Measurements from ENCODE around the gene SLC4A7. TPM values are rescaled to one million over a fixed set of nuclear protein-coding genes. Genes with fewer than 3 reads are reported as not detected.
"Not testable (repeated sequence)": the region's sequence is repeated elsewhere in the genome, so short reads cannot be mapped to it uniquely, and the experiment has no call there.

The SLC4A7 gene
- polyA plus RNA-seq, 12 donors = 11.5 to 22.3 (median 16.2) TPM; not detected in 1

GRCh38 chr3:27360113-27361078, 123.8 kb downstream of the SLC4A7 start:
- DNase-seq = no peak

DNA sequence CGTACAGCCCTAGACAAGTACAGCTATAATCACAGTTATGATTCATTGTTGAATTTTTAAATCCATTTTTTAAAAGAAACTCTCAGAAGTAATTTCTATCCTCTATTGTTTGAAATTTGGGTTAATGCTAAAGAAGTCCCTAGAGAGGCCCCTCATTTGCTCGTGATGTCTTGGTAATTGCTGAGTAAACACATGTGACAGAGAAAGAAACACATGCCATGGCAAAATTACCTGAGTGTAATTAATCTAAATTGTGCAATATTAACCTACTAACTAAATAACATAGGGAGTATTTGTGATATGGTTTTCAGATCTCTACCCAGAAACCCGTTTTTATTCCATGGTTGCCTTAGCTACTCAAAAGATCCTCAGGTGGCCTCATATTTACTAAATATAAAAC, 125.8 kb downstream of the SLC4A7 start:
- no peak for DNase-seq

DNA sequence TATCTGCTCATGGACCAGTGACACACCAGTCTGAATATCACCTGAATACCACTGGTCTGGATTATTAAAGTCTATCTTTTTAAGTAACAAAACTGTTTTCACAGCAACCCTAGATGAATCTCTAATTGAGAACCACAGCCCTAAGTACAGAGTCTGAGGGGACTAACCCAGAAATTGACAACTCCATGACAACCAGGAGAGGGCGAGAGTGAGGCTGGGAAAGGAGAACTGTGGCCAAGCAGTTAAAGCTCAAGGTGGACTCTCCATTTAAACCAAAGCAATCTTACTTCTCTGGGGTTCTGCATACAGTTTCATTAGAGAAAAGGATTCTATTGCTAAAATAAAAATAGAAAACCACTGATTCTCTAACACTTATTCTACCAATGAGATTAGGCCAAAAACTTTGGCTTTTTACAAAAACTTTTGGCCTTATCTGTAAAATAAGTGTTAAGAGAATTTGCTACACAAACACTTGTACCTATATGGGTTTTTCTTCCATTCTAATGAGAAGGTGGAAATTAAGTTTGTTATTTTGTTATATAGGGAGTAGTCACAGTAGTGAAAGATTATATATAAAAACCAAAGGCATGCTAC, 126.4 kb downstream of the SLC4A7 start:
- DNase-seq = peak; percentile 23

GRCh38 chr3:27356976-27357375, 127.2 kb downstream of the SLC4A7 start:
- no peak for DNase-seq

DNA sequence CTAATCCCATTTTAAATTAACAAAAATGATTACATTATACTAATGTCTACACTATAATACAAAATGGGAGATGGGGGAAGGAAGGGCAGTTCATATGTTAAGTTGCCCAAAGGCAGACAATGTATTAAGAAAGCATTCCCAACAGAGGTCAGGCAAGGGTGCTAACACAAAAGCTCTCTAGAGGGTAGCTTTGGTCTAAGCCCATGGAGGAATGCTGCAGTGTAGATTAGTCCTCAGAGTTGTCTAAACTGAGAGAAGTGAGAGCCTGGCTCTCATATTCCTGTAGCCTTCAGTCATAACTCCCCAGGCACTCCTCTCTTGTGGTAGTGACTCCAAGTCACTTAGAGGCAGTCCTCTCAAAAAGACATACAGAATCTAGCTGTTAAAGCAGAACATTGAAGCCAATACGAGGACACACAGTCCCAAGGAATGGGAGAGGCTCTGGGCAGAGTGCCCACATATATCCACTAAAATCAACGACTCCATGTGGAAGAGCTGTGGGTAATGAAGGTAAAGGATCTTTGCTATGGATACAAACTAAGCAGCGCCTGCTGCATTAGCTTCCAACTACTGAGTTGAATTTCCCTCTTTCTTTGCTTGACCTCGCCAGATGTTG, 129.5 kb downstream of the SLC4A7 start:
- DNase-seq = peak; percentile 4

GRCh38 chr3:27354161-27354560, 130.0 kb downstream of the SLC4A7 start:
- no peak for DNase-seq

DNA sequence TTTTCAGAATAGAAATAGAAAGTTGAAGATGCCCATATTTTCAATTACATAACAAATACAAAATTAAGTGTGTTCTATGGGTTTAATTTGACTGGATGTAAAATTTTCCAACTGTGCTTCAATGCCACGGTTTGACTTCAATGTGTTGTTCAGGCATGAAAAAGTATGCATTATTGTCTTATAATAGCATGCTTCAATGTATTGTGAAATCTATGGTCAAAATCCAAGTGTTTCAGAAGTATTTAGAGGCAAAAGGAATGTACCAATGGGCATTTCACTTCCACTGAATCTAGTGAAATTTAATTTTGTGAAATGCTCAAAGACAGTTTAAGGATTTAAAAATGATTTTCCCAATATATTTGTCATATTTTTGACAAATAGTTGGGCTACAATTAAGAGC, 131.0 kb downstream of the SLC4A7 start:
- DNase-seq = no peak

GRCh38 chr3:27352047-27352446, 132.1 kb downstream of the SLC4A7 start:
- no peak for DNase-seq

GRCh38 chr3:27349832-27350231, 134.4 kb downstream of the SLC4A7 start:
- no peak for DNase-seq

DNA sequence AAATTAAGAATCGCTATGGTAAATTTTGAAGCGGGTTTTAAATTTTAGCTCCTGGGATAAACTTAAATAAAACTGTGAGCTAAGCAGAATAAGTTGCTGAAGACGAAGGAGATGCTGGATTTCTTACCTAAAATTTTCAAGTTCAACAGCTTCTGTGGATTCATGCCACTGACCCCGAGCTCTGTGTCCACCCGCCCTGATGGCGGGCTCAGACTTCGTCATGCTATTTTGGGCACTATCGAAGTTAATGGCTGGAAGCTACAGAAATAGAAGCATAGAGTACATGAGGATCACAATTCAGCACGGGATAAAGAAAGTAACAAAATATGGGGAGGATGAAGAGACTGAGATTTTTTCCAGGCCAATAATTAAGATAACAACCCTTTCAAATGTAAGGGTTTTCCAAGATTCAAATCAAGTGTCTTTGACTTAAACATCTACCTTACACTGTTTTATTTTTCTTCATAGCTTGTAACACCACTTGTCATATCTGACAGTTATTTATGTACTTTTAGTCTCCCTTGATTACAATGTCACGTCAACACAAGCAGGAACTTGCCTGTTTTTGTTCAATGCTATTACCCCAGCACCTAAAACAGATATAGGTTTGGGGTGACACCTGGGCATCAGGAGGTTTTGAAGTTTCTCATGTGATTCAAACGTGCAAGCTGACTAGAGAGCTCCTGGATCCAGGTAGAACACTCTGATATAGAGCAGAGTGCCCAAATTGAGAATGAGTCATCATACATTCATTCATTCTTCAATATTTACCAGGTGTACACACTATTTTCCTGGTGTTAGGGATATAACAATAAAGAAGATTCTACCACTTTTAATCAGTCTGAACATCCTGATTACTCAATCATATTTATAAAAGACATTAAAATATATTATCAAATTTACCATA, 138.0 kb downstream of the SLC4A7 start:
- no peak for DNase-seq

DNA sequence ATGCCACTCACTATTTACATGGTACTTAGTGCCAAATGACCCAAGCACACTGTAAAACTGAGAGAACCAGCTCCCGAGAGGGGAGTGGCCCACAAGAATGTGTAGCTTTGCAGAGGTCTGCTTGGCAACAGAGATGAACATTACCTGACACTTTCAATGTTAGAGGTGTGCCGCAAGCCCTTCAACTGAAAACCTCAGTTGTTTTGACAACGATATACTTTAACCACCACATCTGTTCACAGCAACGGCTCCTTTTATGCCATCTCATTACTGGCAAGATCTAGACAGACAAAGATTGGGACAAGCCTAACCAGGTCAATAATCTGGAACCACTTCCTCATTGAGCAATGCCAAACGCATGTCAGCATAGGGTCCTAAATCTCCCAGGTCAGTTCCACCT, 138.7 kb downstream of the SLC4A7 start:
- DNase-seq = no peak

DNA sequence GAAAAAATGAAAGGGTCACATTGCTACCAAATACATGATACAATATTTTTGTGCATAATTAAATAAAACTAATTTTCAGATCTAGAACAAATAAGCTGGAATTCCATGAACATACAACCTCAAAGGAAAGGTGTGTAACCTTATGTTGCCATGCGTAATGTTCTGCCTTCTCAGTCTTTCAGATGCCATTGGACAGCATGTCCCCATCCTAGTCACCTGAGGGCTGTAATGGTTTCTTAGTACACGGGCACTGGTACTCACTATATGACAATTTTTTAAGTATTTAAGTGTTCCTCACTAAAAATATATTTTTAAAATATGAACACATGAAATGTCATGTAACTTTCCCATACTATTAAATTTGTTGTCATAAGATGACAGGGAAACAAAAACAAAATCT, 139.1 kb downstream of the SLC4A7 start:
- DNase-seq = no peak

DNA sequence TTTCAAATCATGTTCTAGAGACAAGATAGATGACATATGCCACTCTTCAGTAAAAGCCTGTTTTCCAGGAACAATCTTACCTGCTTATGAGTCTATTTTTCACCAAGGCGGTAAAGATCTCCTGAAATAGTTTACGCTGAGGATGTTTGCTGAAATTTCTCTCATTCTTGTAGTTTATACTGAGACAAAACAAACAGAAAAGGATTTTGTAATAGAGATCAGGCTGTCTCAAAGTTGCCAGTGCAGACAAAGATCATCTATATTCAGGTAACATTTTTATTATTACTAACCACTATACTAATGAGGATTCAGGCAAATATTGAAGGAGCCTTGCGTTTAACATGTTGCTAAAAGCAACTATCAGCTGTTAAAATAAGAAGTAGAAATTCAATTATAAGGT, 140.0 kb downstream of the SLC4A7 start:
- DNase-seq = no peak

DNA sequence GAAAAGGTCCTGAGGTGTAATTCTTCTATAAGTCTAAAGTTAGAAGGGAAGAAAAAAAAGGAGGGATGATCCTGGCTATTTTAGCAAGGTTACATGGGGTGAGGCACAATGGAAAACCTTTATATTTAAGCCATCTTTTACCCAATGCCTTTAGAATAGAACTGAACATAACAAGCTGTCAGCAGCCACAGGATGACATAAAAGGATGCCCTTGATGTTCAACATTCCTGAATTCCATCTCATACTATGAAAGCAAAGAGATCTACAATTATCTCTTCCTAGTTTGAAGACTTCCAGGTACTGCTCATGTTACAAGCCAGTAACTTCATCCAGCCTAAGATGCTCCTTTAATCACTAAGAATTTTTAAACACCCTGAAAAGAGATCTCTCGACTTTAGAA, 141.9 kb downstream of the SLC4A7 start:
- no peak for DNase-seq

- DNase-seq = no peak
Observed at GRCh38 chr3:27340534-27340933, 143.7 kb downstream of the SLC4A7 start.

GRCh38 chr3:27335571-27335970, 148.6 kb downstream of the SLC4A7 start:
- no peak for DNase-seq

- no peak for DNase-seq
Observed at GRCh38 chr3:27333843-27334242, 150.3 kb downstream of the SLC4A7 start.

GRCh38 chr3:27328982-27329762, 155.0 kb downstream of the SLC4A7 start:
- not testable (repeated sequence) for DNase-seq

GRCh38 chr3:27326629-27327545, 157.3 kb downstream of the SLC4A7 start:
- DNase-seq = peak; percentile 60

DNA sequence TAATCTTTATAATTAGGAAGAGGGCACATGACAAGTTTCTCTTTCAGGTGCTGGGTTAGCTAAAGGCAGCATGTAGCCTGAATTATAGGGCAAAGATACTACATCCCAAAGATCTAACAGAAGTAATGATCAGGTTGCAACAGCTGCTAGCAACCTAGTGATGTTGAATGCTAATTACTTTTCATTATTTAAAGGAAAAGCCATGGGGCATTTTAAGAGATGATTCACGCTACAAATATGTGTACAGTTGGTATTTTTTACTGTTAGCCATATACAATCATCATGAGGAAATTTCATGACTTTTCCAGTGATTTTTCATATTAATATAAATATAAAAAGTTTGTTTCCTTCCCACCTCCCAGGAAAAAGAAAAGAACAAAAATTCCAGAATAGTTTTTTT, 158.0 kb downstream of the SLC4A7 start:
- DNase-seq = no peak
